GM21576 (cell line): ENCODE data around the gene GNB1L.
"Not testable (repeated sequence)": the region's sequence is repeated elsewhere in the genome, so short reads cannot be mapped to it uniquely, and the experiment has no call there.

Source experiments
- ATAC-seq: cut with Tn5 transposase; IDR thresholded peaks from one replicate; pipeline ENCODE4 v1.9.1; 2021; ENCODE audit warnings: mild to moderate bottlenecking, moderate library complexity; ENCODE audit not compliant: unreplicated experiment

GNB1L gene

DNA sequence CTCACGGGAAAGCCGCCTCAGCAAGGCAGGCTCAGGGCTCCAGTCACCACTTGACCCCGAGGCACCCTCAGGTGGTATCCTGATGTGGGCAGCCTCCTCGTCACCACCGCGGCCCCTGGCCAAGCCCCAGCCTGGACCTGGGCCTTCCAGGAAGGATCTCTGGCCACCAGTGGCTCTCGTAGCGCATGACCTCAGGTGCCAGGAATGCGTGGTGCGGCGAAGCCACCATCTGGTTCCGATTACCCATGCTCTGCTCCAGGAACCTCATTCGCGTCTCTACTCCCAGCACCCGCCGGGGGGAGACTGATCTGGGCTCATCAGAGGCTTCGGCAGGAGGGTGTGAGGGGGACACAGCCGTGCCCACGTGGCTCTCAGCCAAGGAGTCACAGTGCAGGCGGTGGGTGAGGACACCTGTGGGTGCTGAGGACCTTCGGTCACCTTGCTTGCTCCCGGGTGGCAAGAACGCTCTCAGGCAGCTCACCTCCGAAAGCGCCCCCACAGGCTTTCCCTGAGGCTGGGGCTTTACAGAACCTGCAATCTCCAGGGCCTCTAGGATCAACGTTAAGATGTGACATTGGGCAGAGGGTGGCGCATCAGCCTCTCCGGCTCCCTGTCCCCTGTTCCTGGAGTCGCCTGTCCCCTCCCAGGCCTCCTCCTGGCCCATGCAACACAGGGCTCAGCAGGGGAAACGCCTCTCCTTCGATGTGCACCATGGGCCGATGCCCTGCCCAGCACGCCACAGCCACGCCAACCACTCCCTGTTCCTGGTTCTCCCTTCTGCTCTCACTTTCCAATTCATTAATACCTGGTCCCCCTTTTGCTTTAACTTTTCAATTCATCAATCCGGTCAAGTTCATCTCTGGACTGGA is 55.1 kb downstream of the GNB1L start:
- no peak for ATAC-seq

GRCh38 chr22:19798891-19799293 is 55.8 kb downstream of the GNB1L start:
- ATAC-seq: no peak

DNA sequence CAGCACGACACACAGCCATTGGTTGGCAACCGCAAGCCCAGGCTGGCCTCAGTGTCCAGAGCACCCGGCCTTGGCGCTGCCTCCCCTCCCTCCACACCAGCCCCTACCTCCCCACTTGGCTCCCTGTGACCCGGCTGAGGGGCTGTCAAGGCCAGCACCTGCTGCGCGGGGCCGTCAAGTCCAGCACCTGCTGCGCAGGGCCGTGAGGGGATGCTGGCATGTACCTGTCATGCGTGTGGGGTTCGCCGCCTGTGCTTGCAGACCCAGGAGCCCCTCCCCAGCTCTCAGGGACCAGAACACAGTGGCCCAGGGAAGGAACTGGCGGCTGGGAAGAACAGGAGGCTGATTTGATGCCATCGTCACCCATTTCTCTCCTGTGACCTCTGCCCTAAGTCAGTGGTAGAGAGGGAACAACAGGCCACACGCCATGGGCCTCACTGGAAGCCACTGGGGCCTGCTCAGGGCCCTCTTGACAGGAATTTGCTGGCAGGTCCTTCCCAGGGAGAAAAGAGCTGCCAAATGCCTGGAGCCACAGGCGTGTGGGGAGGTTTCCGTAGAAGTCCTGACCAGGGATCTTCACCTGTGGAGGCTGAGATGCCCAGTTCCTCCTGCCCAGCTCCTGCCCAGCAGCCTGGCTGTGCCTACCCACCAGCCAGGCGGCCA is 56.5 kb downstream of the GNB1L start:
- ATAC-seq: no peak

GRCh38 chr22:19797086-19798002 is 57.3 kb downstream of the GNB1L start:
- ATAC-seq: no peak

- ATAC-seq: no peak
Measured at GRCh38 chr22:19796160-19796559, 58.5 kb downstream of the GNB1L start.

DNA sequence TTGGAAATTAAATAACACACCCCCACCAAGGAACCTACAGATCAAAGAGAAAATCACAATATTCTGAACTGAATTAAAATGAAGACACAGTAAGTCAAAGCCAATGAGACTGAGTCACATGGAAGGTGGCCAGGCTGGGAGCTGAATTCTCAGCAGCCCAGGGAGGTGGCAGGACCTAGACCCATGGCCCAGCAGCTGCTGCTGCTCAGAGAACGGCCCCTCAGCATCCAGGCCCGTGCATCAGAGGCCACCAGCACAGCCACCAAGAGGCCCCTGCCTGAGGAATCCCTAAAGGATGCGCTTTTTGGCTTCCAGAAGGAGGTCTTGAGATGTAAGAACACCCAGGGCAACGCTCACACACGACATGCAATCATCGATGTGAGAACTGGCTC is 59.1 kb downstream of the GNB1L start:
- no peak for ATAC-seq

DNA sequence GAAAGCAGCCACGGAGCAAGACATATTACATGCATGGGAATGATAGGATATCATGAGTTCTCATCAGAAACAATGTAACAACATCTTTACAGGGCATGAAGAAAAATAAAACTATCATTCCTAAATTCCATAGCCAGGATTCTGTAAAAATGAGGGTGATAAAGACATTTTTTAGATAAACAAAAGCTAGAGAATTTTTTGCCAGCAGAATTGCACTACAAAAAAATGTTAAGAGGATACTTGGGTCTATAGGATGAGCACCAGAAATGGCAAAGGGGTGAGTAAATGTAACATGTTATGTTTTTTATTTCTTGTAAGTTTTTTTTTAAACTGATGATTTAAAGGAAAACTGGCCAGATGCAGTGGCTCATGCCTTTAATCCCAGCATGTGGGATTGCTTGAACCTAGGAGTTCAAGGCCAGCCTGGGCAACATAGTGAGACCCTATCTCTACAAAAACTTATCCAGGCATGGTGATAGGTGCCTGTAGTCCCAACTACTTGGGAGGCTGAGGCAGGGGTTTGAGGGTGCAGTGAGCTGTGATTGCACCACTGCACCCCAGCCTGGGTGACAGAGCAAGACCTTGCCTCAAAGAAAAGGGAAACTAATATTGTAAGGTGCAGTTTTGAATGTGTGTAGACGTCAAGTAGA is 60.9 kb downstream of the GNB1L start:
- no peak for ATAC-seq

- ATAC-seq: no peak
Measured at GRCh38 chr22:19793161-19793560, 61.5 kb downstream of the GNB1L start.

DNA sequence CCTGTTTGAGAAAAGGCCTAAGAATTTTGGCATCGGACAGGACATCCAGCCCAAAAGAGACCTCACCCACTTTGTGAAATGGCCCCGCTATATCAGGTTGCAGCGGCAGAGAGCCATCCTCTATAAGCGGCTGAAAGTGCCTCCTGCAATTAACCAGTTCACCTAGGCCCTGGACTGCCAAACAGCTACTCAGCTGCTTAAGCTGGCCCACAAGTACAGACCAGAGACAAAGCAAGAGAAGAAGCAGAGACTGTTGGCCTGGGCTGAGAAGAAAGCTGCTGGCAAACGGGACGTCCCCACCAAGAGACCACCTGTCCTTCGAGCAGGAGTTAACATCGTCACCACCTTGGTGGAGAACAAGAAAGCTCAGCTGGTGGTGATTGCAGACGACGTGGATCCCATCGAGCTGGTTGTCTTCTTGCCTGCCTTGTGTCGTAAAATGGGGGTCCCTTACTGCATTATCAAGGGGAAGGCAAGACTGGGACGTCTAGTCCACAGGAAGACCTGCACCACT is 62.2 kb downstream of the GNB1L start:
- ATAC-seq: not testable (repeated sequence)

DNA sequence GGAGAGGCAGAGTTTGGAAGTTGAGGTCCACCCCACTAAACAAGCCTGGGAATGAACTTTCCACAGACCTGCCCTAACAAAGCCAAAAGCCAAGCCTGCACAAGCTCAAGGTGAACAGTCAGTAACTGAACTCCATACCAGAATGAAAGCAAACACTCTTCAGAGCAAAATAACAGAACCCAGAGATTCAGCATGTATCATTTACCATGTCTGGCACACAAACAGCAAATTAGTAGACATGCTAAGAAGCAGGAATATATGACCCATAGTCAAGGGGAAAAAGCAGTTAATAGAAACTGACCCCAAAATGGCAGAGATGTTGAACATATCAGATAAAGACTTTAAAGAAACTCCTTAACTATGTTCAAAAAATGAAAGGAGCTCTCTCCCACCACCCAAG is 62.8 kb downstream of the GNB1L start:
- ATAC-seq: no peak

DNA sequence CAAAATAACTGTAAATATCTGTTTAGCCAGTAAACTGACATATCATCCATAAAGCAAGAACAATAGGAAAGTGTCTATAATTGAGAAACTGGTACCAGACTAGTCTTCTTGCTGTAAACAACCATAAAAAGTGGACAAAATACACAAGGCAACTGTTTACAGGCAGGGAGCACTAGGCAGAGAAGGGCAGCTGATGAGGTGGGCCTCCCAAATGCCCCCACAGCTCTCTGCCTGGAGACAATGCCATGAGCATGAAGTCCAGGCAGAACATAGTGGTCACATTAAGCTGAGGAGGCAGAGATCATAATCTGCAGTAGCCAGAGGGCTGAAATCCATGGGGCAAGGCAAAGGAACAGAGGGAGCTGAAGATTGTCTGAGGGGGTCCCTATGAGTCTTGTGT is 63.4 kb downstream of the GNB1L start:
- no peak for ATAC-seq

DNA sequence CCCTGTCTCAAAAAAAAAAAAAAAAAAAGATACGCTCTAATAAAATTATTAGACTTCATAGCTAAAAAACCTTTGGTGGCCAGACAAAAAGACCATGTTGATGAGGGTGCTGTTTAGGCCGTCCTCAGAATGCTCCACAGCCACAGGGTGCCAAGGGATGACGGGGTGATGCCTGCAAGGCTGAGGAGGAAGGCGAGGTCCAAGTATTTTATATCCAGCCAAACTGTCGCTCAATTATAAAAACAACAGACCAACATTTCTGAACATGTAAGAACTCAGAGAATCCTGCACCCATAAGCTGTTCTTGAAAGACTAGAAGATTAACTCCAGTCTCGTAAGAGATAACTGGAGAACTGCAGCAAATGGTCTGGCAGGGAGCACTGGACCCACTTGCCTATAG is 64.8 kb downstream of the GNB1L start:
- ATAC-seq: no peak

GRCh38 chr22:19789406-19789805 is 65.3 kb downstream of the GNB1L start:
- no peak for ATAC-seq

DNA sequence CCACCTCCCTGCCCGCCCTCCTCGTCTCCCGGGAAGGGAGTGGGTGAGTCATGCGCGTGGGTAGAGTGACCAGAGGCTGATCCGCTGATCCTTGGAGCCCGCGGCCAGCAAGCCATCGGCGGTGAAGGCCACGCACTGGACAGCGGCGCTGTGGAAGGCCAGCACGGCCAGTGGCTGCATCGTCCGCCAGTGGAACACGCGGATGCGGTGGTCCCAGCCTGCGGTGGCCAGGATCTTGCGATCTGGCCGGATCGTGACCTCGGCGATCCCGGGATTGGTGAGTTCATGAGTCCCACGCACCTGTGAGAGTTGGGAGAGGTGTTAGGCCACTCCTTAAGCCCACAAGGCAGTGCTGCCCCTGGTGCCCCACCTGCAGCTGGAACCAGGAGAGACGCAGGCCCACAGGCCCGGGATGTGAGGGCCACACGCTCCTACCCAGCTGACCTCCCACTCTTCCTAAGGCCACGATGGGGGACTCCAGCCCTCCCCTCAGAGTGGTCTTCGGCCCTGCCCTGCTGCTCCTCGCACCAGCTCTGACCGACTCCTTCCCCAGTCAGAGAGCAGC is 65.9 kb downstream of the GNB1L start:
- ATAC-seq: no peak

GRCh38 chr22:19787849-19788141 is 66.9 kb downstream of the GNB1L start:
- no peak for ATAC-seq

GRCh38 chr22:19786959-19787848 is 67.5 kb downstream of the GNB1L start:
- no peak for ATAC-seq

- ATAC-seq: no peak
Measured at GRCh38 chr22:19786264-19786585, 68.4 kb downstream of the GNB1L start.

DNA sequence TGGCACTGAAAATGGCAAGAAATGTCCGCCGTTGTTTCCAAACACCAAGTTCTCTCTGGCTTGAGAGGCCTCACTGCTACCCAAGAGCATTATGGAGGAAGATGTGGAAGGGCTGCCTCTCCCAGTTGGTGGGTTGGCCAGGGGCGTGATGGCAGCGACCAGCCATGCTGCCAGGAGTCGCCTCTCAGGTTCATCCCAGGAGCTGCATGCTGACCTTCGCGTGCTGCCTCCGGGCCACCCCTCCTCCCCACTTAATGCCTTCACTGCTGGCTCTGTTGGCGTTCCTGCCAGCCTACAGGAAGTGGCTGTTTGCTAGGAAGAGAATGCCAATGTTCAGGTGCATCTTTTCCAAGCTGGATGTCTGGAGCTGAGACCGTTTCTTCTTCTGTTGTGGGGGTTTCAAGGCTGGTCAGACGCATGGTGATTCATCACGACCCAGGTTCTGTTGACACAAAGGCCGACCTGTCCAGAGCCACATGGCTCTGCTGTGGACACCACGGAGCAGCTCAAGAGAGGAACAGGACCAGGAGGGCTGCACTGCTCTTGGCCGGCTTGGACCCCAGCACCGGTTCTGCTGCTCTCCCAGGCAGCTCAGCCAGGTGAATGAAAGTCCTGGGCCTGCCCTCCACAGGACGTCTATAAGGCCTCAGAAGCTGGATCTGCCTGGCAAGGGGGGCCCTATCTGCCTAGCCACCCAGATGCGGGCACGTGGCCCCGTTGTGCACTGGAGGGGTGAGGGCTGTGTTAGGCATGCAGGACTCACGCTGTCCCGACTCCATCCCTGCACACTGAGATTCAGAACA is 69.0 kb downstream of the GNB1L start:
- ATAC-seq: no peak
